Loucy (cell line): ENCODE results near the gene PIEZO1.

ENCODE experiments used
- CTCF ChIP-seq: fragments of 200-600 bp; sonication (generic); conservative IDR thresholded peaks from 2 replicates; pipeline ENCODE4 v1.5.1; 2014; ENCODE audit warnings: mild to moderate bottlenecking, antibody characterized with exemption, low read length
- EZH2phosphoT487 ChIP-seq: fragments of 200-600 bp; IDR thresholded peaks from 2 replicates; pipeline ENCODE4 v1.6.1; 2018; ENCODE audit warnings: antibody characterized with exemption, mild to moderate bottlenecking, moderate library complexity, borderline replicate concordance

DNA sequence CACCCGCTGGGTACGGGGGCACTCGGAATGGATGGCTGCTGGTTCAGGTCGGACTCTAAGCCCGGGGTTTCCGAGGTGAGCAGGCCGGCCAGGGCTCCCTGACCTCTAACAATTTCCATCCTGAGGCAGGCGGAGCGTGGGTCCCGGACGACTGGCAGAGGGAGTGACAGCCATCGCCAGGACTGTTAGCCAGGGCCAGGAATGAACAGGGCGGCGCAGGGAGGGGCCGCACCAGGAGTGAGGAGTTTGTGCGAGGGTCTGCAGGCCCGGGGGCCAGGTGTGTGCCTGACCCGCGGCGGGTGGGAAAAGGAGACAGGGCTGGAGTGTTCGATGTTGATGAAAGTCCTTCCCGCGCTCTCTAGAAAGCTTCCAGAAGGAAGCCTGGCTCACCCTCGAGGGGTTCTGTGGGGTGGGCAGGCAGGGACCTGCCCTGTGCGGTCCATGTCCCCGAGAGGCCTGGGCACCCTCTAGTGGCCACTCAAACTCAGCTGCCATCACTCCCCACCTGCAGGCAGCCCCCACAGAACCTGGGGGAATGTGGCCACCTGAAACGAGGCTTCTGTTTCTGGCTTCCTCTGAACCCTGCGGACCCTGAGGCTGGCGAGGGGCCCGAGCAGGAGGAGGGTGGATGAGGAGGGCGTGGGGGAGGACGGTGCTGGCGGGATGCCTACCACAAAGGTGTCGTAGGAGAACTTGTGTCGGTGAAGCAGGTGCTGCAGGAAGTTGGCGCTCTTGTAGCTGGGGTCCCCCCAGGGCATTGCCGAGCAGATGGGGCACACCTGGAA, 87.0 kb downstream of the PIEZO1 start:
- peak; percentile 42 for TF ChIP-seq CTCF
- no peak for TF ChIP-seq EZH2phosphoT487
